Fibroblast of lung (primary cell): ENCODE results near the gene RAB34. TPM values are rescaled to one million over a fixed set of nuclear protein-coding genes. Genes with fewer than 3 reads are reported as not detected.

Source experiments
- DNase-seq, 2 donors: peaks; one replicate each; pipeline versions ENCODE4 v3.0.0 to v3.0.0-alpha.2; 2010; ENCODE audit warnings: low read depth in 2 of 2
- H2AFZ ChIP-seq: 2 replicates; pipeline ENCODE4 v1.5.1; 2012; ENCODE audit warnings: low read length, control low read depth, inconsistent platforms
- H3K27ac ChIP-seq: 2 replicates; pipeline ENCODE4 v1.5.1; 2011; ENCODE audit warnings: low read length, control low read depth; ENCODE audit not compliant: insufficient read depth
- H3K27me3 ChIP-seq: 2 replicates; pipeline ENCODE4 v1.5.1; 2011; ENCODE audit warnings: mild to moderate bottlenecking, low read length; ENCODE audit not compliant: control insufficient read depth, insufficient read depth
- H3K36me3 ChIP-seq: 2 replicates; pipeline ENCODE4 v1.5.1; 2011; ENCODE audit warnings: low read length; ENCODE audit not compliant: control insufficient read depth, insufficient read depth
- H3K4me1 ChIP-seq: 2 replicates; pipeline ENCODE4 v1.5.1; 2011; ENCODE audit warnings: low read length; ENCODE audit not compliant: control insufficient read depth, insufficient read depth; ENCODE audit errors: extremely low read depth
- H3K4me2 ChIP-seq: 2 replicates; pipeline ENCODE4 v1.5.1; 2011; ENCODE audit warnings: low read length, control low read depth; ENCODE audit not compliant: insufficient read depth; ENCODE audit errors: extremely low read depth
- H3K4me3 ChIP-seq, 4 experiments: fragments of 200-600 bp in 1 of 4; sonication (generic) in 1 of 4; replicated peaks in 1 of 4; 2 replicates each; pipeline ENCODE4 v1.5.1; 2011 to 2016; ENCODE audit warnings: low read length in 4 of 4, low read depth in 3 of 4, mild to moderate bottlenecking in 3 of 4, control low read depth in 2 of 4, inconsistent platforms in 1 of 4, mixed read lengths in 1 of 4; ENCODE audit not compliant: insufficient read depth in 1 of 4; ENCODE audit errors: control extremely low read depth in 1 of 4
- H3K79me2 ChIP-seq: 2 replicates; pipeline ENCODE4 v1.5.1; 2012; ENCODE audit warnings: mild to moderate bottlenecking, low read length, inconsistent platforms; ENCODE audit not compliant: control insufficient read depth, insufficient read depth
- H3K9ac ChIP-seq: 2 replicates; pipeline ENCODE4 v1.5.1; 2011; ENCODE audit warnings: mild to moderate bottlenecking, low read length, control low read depth; ENCODE audit not compliant: insufficient read depth
- H3K9me3 ChIP-seq: 2 replicates; pipeline ENCODE4 v1.5.1; 2012; ENCODE audit warnings: low read depth, low read length; ENCODE audit not compliant: control insufficient read depth, insufficient read depth
- H4K20me1 ChIP-seq: 2 replicates; pipeline ENCODE4 v1.5.1; 2011; ENCODE audit warnings: low read length; ENCODE audit not compliant: control insufficient read depth, insufficient read depth; ENCODE audit errors: extremely low read depth
- EZH2 ChIP-seq: IDR thresholded peaks from 2 replicates; pipeline ENCODE4 v1.5.1; 2012; ENCODE audit warnings: low read length, control low read depth, mild to moderate bottlenecking; ENCODE audit errors: missing control alignments
- polyA plus RNA-seq, 2 donors: library from polyadenylated mRNA; depleted of rRNA in 1 of 2; stranded (reverse) in 1 of 2; unstranded in 1 of 2; fragments of >200 nt; gene quantifications; 2 replicates each; pipeline ENCODE4 v1.2.1, GENCODE V29; 2011 to 2012; ENCODE audit warnings: missing spikeins in 1 of 2
- total RNA-seq: library from RNA; depleted of rRNA; stranded (reverse); fragments of >200 nt; gene quantifications from 2 replicates; pipeline ENCODE4 v1.2.1, GENCODE V29; 2014
- TF ChIP-seq, protein P1 (sequence below), 2 donors: IDR thresholded peaks in 1 of 2; conservative IDR thresholded peaks in 1 of 2; 1 replicate in 1 of 2; 2 replicates in 1 of 2; pipeline ENCODE4 v1.5.1; 2011 to 2012; ENCODE audit warnings: low read length in 2 of 2, control low read depth in 1 of 2, inconsistent platforms in 1 of 2, low read depth in 1 of 2, mild to moderate bottlenecking in 1 of 2

Gene RAB34
- total and polyA plus RNA-seq, 2 donors (not counting 1 experiment from before 2014, with no cell fraction given), result 174 to 287 TPM

- Histone ChIP-seq H3K27me3 (no peaks in the 10 kb centered on the region), H3K4me2 (no peak overlapping the region), H3K9ac (no peak overlapping the region), H3K27ac (no peak overlapping the region), H3K36me3 (peaks cover 38% of the 10 kb centered on the region), H4K20me1 (no peaks in the 10 kb centered on the region), H3K79me2 (peaks cover 2% of the 10 kb centered on the region), H3K9me3 (no peaks in the 10 kb centered on the region), H2AFZ (no peak overlapping the region), H3K4me1 (no peaks in the 10 kb centered on the region), H3K4me3 (no peak overlapping the region)
- TF ChIP-seq, protein P1, sequence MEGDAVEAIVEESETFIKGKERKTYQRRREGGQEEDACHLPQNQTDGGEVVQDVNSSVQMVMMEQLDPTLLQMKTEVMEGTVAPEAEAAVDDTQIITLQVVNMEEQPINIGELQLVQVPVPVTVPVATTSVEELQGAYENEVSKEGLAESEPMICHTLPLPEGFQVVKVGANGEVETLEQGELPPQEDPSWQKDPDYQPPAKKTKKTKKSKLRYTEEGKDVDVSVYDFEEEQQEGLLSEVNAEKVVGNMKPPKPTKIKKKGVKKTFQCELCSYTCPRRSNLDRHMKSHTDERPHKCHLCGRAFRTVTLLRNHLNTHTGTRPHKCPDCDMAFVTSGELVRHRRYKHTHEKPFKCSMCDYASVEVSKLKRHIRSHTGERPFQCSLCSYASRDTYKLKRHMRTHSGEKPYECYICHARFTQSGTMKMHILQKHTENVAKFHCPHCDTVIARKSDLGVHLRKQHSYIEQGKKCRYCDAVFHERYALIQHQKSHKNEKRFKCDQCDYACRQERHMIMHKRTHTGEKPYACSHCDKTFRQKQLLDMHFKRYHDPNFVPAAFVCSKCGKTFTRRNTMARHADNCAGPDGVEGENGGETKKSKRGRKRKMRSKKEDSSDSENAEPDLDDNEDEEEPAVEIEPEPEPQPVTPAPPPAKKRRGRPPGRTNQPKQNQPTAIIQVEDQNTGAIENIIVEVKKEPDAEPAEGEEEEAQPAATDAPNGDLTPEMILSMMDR (conservative IDR thresholded peaks at IDR 0.05 in 1 of 2, IDR thresholded peaks at IDR 0.05 in 1 of 2; ENCODE audit: low read depth in 1 of 2, low read length in 2 of 2), result peak in 1 of 2 donors; percentile 23
- no peak for TF ChIP-seq EZH2
- DNase-seq, result no peak
Measured at GRCh38 chr17:28675980-28676379, 41.7 kb downstream of the RAB34 start.

DNA sequence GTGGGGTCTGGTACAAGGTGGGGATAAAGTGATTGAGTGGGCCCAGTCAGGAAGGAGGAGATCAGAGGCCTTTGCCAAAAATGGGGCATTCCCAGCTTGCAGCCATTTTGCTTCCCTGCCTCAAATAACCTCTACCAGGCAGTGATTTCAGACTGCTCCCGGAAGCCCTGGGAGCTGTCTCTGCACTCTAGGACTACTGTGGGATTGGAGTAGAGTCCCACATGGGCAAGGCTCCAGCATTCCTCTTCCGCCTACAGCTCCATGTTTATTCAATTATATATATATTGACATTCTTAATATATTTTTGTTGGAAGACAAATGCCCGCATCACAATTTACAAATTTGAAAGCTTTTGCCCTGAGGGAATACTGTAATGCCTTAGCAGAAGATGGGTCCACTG lies 42.2 kb downstream of the RAB34 start:
- no peak overlapping the region for H2AFZ ChIP-seq
- H3K27ac ChIP-seq, result peak overlapping the region; percentile 6
- TF ChIP-seq, protein P1 (conservative IDR thresholded peaks at IDR 0.05 in 1 of 2, IDR thresholded peaks at IDR 0.05 in 1 of 2; ENCODE audit: low read depth in 1 of 2, low read length in 2 of 2), result no peak
- TF ChIP-seq EZH2, result no peak
- no peaks in the 10 kb centered on the region for H3K9me3 ChIP-seq
- no peak overlapping the region for H3K9ac ChIP-seq
- H3K4me1 ChIP-seq, result no peaks in the 10 kb centered on the region
- DNase-seq, result no peak
- no peaks in the 10 kb centered on the region for H4K20me1 ChIP-seq
- peaks cover 37% of the 10 kb centered on the region for H3K36me3 ChIP-seq
- no peaks in the 10 kb centered on the region for H3K27me3 ChIP-seq
- peaks cover 2% of the 10 kb centered on the region for H3K79me2 ChIP-seq
- H3K4me3 ChIP-seq, result no peak overlapping the region
- H3K4me2 ChIP-seq, result no peak overlapping the region

GRCh38 chr17:28669918-28670317 lies 47.8 kb downstream of the RAB34 start:
- Histone ChIP-seq H3K79me2 (peaks cover 38% of the 10 kb centered on the region), H3K9ac (no peak overlapping the region), H4K20me1 (peaks cover 2% of the 10 kb centered on the region)

More at GRCh38 chr17:28669918-28670317, 47.8 kb downstream of the RAB34 start:
- Histone ChIP-seq H3K9me3 (no peaks in the 10 kb centered on the region), H3K27me3 (no peaks in the 10 kb centered on the region), H3K4me2 (no peak overlapping the region), H2AFZ (no peak overlapping the region), H3K27ac (no peak overlapping the region), H3K4me3 (no peak overlapping the region), H3K4me1 (no peaks in the 10 kb centered on the region), H3K36me3 (peaks cover 19% of the 10 kb centered on the region)
- DNase-seq, result no peak
- TF ChIP-seq EZH2, result no peak
- TF ChIP-seq, protein P1 (conservative IDR thresholded peaks at IDR 0.05 in 1 of 2, IDR thresholded peaks at IDR 0.05 in 1 of 2; ENCODE audit: low read depth in 1 of 2, low read length in 2 of 2), result no peak
